Measurements from ENCODE around the gene TEK. TPM values are rescaled to one million over a fixed set of nuclear protein-coding genes. Genes with fewer than 3 reads are reported as not detected.

The TEK gene
- polyA plus RNA-seq, 3 donors = not detected

- no peaks in the 10 kb centered on the region for H3K27me3 ChIP-seq (ENCODE audit: control insufficient read depth in 2 of 2, insufficient read depth in 2 of 2, low read length in 2 of 2)
- DNase-seq = no peak
- H3K9me3 Mint-ChIP-seq = peaks cover 0 to 10% (median 6%) of the 10 kb centered on the region in 7 donors
- no peaks in the 10 kb centered on the region for H4K20me1 ChIP-seq (ENCODE audit: insufficient read depth, low read length)
- no peaks in the 10 kb centered on the region for H3K4me1 ChIP-seq (ENCODE audit: control insufficient read depth in 1 of 2, insufficient read depth in 2 of 2, low read length in 2 of 2)
- H3K36me3 ChIP-seq (replicated peaks in 1 of 2; ENCODE audit: control insufficient read depth in 1 of 2, insufficient read depth in 2 of 2, low read length in 2 of 2) = no peaks in the 10 kb centered on the region
- no peak overlapping the region for H3K27ac ChIP-seq (ENCODE audit: low read depth in 1 of 2, low read length in 2 of 2)
- H3K9ac ChIP-seq (ENCODE audit: insufficient read depth, low read length, poor library complexity, severe bottlenecking) = no peak overlapping the region
- H3K79me2 ChIP-seq (ENCODE audit: insufficient read depth, low read length) = no peaks in the 10 kb centered on the region
- 87% methylated on average over 3 of the region's 4 CpGs for WGBS (ENCODE audit: insufficient coverage)
- H2AFZ ChIP-seq (ENCODE audit: insufficient read depth, low read depth, low read length, poor library complexity, severe bottlenecking) = no peak overlapping the region
- TF ChIP-seq, protein P1, sequence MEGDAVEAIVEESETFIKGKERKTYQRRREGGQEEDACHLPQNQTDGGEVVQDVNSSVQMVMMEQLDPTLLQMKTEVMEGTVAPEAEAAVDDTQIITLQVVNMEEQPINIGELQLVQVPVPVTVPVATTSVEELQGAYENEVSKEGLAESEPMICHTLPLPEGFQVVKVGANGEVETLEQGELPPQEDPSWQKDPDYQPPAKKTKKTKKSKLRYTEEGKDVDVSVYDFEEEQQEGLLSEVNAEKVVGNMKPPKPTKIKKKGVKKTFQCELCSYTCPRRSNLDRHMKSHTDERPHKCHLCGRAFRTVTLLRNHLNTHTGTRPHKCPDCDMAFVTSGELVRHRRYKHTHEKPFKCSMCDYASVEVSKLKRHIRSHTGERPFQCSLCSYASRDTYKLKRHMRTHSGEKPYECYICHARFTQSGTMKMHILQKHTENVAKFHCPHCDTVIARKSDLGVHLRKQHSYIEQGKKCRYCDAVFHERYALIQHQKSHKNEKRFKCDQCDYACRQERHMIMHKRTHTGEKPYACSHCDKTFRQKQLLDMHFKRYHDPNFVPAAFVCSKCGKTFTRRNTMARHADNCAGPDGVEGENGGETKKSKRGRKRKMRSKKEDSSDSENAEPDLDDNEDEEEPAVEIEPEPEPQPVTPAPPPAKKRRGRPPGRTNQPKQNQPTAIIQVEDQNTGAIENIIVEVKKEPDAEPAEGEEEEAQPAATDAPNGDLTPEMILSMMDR (IDR thresholded peaks at IDR 0.05) = no peak
- H3K9me3 ChIP-seq (replicated peaks in 1 of 2; ENCODE audit: control insufficient read depth in 1 of 2, insufficient read depth in 1 of 2, low read length in 2 of 2) = no peaks in the 10 kb centered on the region
- no peak overlapping the region for H3K4me3 ChIP-seq (replicated peaks in 1 of 3; ENCODE audit: low read depth in 2 of 3, low read length in 3 of 3)
- no peak overlapping the region for H3K27ac Mint-ChIP-seq
- H3K4me2 ChIP-seq (replicated peaks; ENCODE audit: extremely low read depth, low read length, poor library complexity, severe bottlenecking) = no peak overlapping the region
- no peaks in the 10 kb centered on the region for H3K36me3 Mint-ChIP-seq
- intact Hi-C loops (cut with micrococcal nuclease) = no loop called here
- no peak overlapping the region for H3K4me3 Mint-ChIP-seq
- no peaks in the 10 kb centered on the region for H3K4me1 Mint-ChIP-seq
- no peaks in the 10 kb centered on the region for H3K27me3 Mint-ChIP-seq (ENCODE audit: low read depth in 3 of 3)
Measured at GRCh38 chr9:27133817-27134216, 24.8 kb downstream of the TEK start.

DNA sequence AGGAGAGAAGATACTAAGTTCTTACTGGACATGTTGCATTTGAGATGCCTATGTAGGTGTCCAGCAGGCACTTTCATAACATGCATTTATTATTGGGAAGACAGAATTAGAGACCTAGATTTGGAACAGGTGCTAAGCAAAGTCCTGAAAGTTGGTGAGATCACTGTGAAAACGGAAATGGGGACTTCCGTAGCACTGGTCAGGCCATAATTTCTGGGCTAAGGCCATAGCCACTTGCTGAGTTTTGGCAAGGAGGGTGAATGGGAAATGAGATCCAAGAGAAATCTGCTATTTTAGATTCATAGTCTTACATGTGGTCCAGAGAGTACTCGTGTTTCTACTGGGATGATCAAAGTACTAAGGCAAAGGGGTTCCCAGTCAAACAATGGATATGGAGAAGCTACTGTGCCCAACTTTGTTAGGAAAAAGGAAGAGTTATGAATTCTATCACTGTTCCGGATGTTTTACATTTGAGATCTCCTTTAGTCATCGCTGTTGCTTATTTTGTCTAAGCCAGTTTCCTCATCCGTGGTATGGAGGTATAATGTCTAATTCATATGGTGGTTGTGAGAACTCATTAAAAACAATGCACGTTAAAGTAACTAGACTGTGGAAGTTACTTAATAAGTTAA, 33.4 kb downstream of the TEK start:
- Histone ChIP-seq H3K4me1 (ENCODE audit: control insufficient read depth in 1 of 2, insufficient read depth in 2 of 2, low read length in 2 of 2) (no peaks in the 10 kb centered on the region), H3K79me2 (ENCODE audit: insufficient read depth, low read length) (no peaks in the 10 kb centered on the region), H3K4me3 (replicated peaks in 1 of 3; ENCODE audit: low read depth in 2 of 3, low read length in 3 of 3) (no peak overlapping the region), H4K20me1 (ENCODE audit: insufficient read depth, low read length) (no peaks in the 10 kb centered on the region), H3K4me2 (replicated peaks; ENCODE audit: extremely low read depth, low read length, poor library complexity, severe bottlenecking) (no peak overlapping the region), H3K9ac (ENCODE audit: insufficient read depth, low read length, poor library complexity, severe bottlenecking) (no peak overlapping the region), H3K27me3 (ENCODE audit: control insufficient read depth in 2 of 2, insufficient read depth in 2 of 2, low read length in 2 of 2) (no peaks in the 10 kb centered on the region), H2AFZ (ENCODE audit: insufficient read depth, low read depth, low read length, poor library complexity, severe bottlenecking) (no peak overlapping the region), H3K9me3 (replicated peaks in 1 of 2; ENCODE audit: control insufficient read depth in 1 of 2, insufficient read depth in 1 of 2, low read length in 2 of 2) (no peaks in the 10 kb centered on the region), H3K27ac (ENCODE audit: low read depth in 1 of 2, low read length in 2 of 2) (no peak overlapping the region), H3K36me3 (replicated peaks in 1 of 2; ENCODE audit: control insufficient read depth in 1 of 2, insufficient read depth in 2 of 2, low read length in 2 of 2) (no peaks in the 10 kb centered on the region)
- peaks cover 2 to 16% (median 12%) of the 10 kb centered on the region in 7 donors for H3K9me3 Mint-ChIP-seq
- H3K27me3 Mint-ChIP-seq (ENCODE audit: low read depth in 3 of 3) = peaks cover 0 to 5% (median 3%) of the 10 kb centered on the region in 3 donors
- no peak overlapping the region for H3K4me3 Mint-ChIP-seq
- intact Hi-C loops (cut with micrococcal nuclease) = no loop called here
- WGBS (ENCODE audit: insufficient coverage) = 89% methylated on average over 6 of the region's 7 CpGs
- H3K36me3 Mint-ChIP-seq = no peaks in the 10 kb centered on the region
- TF ChIP-seq, protein P1 (IDR thresholded peaks at IDR 0.05) = no peak
- no peaks in the 10 kb centered on the region for H3K4me1 Mint-ChIP-seq
- DNase-seq = no peak
- no peak overlapping the region for H3K27ac Mint-ChIP-seq
